Measurements from ENCODE around the gene HPS5. TPM values are rescaled to one million over a fixed set of nuclear protein-coding genes. Genes with fewer than 3 reads are reported as not detected.

The HPS5 gene
- polyA plus RNA-seq, 4 donors: 20.4 to 24.3 (median 22.4) TPM

GRCh38 chr11:18243783-18244362 lies 78.1 kb downstream of the HPS5 start:
- DNase-seq (ENCODE audit: low read depth in 4 of 4, low spot score in 3 of 4): peak in 2 of 4 donors; percentile 12 to 13

GRCh38 chr11:18239655-18240054 lies 82.3 kb downstream of the HPS5 start:
- DNase-seq (ENCODE audit: low read depth in 4 of 4, low spot score in 3 of 4): no peak

GRCh38 chr11:18236664-18237356 lies 85.1 kb downstream of the HPS5 start, which contains the start of gene SAA4:
Gene SAA4 (minus strand): TSS chr11:18236802. CDS start chr11:18235926, 876 bp downstream.
- DNase-seq (ENCODE audit: low read depth in 4 of 4, low spot score in 3 of 4): no peak

GRCh38 chr11:18235394-18236334 lies 86.3 kb downstream of the HPS5 start:
- no peak for DNase-seq (ENCODE audit: low read depth in 4 of 4, low spot score in 3 of 4)

- no peak for DNase-seq (ENCODE audit: low read depth in 4 of 4, low spot score in 3 of 4)
Measured at GRCh38 chr11:18233912-18234311, 88.0 kb downstream of the HPS5 start.

- DNase-seq (ENCODE audit: low read depth in 4 of 4, low spot score in 3 of 4): no peak
Measured at GRCh38 chr11:18230859-18231258, 91.1 kb downstream of the HPS5 start.

GRCh38 chr11:18229501-18229900 lies 92.4 kb downstream of the HPS5 start:
- no peak for DNase-seq (ENCODE audit: low read depth in 4 of 4, low spot score in 3 of 4)

Other genes starting within 250 kb of the HPS5 start
- 10 to 100 TPM; 22.2 to 28.6 (median 27.3) TPM for gene SAAL1, start 216.1 kb downstream of the HPS5 start, polyA plus RNA-seq (ENCODE audit: insufficient read length in 4 of 4)
- gene MRGPRX3, start 189.6 kb downstream of the HPS5 start, polyA plus RNA-seq (ENCODE audit: insufficient read length in 4 of 4): under 1 TPM in 1 of 4 donors, not detected in 3; 0.04 TPM
- not detected for gene MRGPRX4, start 149.3 kb downstream of the HPS5 start, polyA plus RNA-seq (ENCODE audit: insufficient read length in 4 of 4)
- not detected for gene SAA4, start 85.3 kb downstream of the HPS5 start, polyA plus RNA-seq (ENCODE audit: insufficient read length in 4 of 4)
- under 1 TPM in 1 of 4 donors, not detected in 3; 0.20 TPM for gene SAA2, start 73.5 kb downstream of the HPS5 start, polyA plus RNA-seq (ENCODE audit: insufficient read length in 4 of 4)
- gene SAA1, start 55.9 kb downstream of the HPS5 start, polyA plus RNA-seq (ENCODE audit: insufficient read length in 4 of 4): not detected
- 10 to 100 TPM; 47.0 to 58.9 (median 56.0) TPM for gene GTF2H1, start 427 bp upstream of the HPS5 start, polyA plus RNA-seq (ENCODE audit: insufficient read length in 4 of 4)
- gene LDHA, start 72.4 kb upstream of the HPS5 start, polyA plus RNA-seq (ENCODE audit: insufficient read length in 4 of 4): 100 to 1,000 TPM; 258 to 328 (median 284) TPM
- 1 to 10 TPM in 1 of 4 donors, under 1 TPM in 3; 0.19 to 1.2 (median 0.31) TPM for gene LDHC, start 90.2 kb upstream of the HPS5 start, polyA plus RNA-seq (ENCODE audit: insufficient read length in 4 of 4)
- gene LDHAL6A, start 133.7 kb upstream of the HPS5 start, polyA plus RNA-seq (ENCODE audit: insufficient read length in 4 of 4): 1 to 10 TPM in 1 of 4 donors, under 1 TPM in 3; 0.74 to 1.4 (median 0.91) TPM
- gene TSG101, start 204.8 kb upstream of the HPS5 start, polyA plus RNA-seq (ENCODE audit: insufficient read length in 4 of 4): 100 to 1,000 TPM; 131 to 152 (median 147) TPM